Loucy (cell line): ENCODE results near the gene SLC22A16.

Source experiments
- H2AFZ ChIP-seq: fragments of 200-600 bp; sonication (generic); 2 replicates; pipeline ENCODE4 v1.6.0; 2016; ENCODE audit warnings: antibody characterized with exemption, mild to moderate bottlenecking, low read length, moderate library complexity
- H3F3A ChIP-seq: fragments of 200-600 bp; 2 replicates; pipeline ENCODE4 v1.6.0; 2016; ENCODE audit warnings: antibody characterized with exemption, low read depth, mild to moderate bottlenecking
- H3K27me3 ChIP-seq: fragments of 200-600 bp; sonication (generic); 2 replicates; pipeline ENCODE4 v1.6.1; 2014; ENCODE audit warnings: low read length, mild to moderate bottlenecking; ENCODE audit not compliant: insufficient read depth, poor library complexity, severe bottlenecking
- H3K36me3 ChIP-seq: fragments of 200-600 bp; sonication (generic); 2 replicates; pipeline ENCODE4 v1.6.1; 2016; ENCODE audit warnings: low read length; ENCODE audit not compliant: insufficient read depth
- H3K4me1 ChIP-seq: fragments of 200-600 bp; sonication (generic); 2 replicates; pipeline ENCODE4 v1.5.1; 2014; ENCODE audit warnings: low read length, mild to moderate bottlenecking; ENCODE audit not compliant: insufficient read depth, poor library complexity, severe bottlenecking
- H3K4me2 ChIP-seq: fragments of 200-600 bp; sonication (generic); 2 replicates; pipeline ENCODE4 v1.6.0; 2014; ENCODE audit warnings: antibody characterized with exemption, low read length, low read depth, mild to moderate bottlenecking; ENCODE audit not compliant: poor library complexity, severe bottlenecking
- H3K4me3 ChIP-seq: fragments of 200-600 bp; sonication (generic); 2 replicates; pipeline ENCODE4 v1.5.1; 2014; ENCODE audit warnings: low read length, mild to moderate bottlenecking, mixed read lengths; ENCODE audit not compliant: poor library complexity, severe bottlenecking
- H3K79me2 ChIP-seq: fragments of 200-600 bp; sonication (generic); 2 replicates; pipeline ENCODE4 v1.6.1; 2014; ENCODE audit warnings: low read length; ENCODE audit not compliant: insufficient read depth
- H3K9ac ChIP-seq: fragments of 200-600 bp; sonication (generic); 2 replicates; pipeline ENCODE4 v1.6.0; 2014; ENCODE audit warnings: mild to moderate bottlenecking, low read depth, low read length, moderate library complexity; ENCODE audit not compliant: poor library complexity, severe bottlenecking
- H3K9me2 ChIP-seq: fragments of 200-600 bp; sonication (generic); replicated peaks from 2 replicates; pipeline ENCODE4 v1.6.1; 2016; ENCODE audit warnings: low read depth, low read length, mixed read lengths
- H3K9me3 ChIP-seq: fragments of 200-600 bp; sonication (generic); 2 replicates; pipeline ENCODE4 v1.6.1; 2014; ENCODE audit warnings: mild to moderate bottlenecking, antibody characterized with exemption, low read length, low read depth; ENCODE audit not compliant: insufficient read depth
- H4K20me1 ChIP-seq: fragments of 200-600 bp; sonication (generic); 2 replicates; pipeline ENCODE4 v1.6.0; 2014; ENCODE audit warnings: antibody characterized with exemption, low read length, mild to moderate bottlenecking; ENCODE audit not compliant: insufficient read depth, poor library complexity, severe bottlenecking
- CTCF ChIP-seq: fragments of 200-600 bp; sonication (generic); conservative IDR thresholded peaks from 2 replicates; pipeline ENCODE4 v1.5.1; 2014; ENCODE audit warnings: mild to moderate bottlenecking, antibody characterized with exemption, low read length
- EZH2phosphoT487 ChIP-seq: fragments of 200-600 bp; IDR thresholded peaks from 2 replicates; pipeline ENCODE4 v1.6.1; 2018; ENCODE audit warnings: antibody characterized with exemption, mild to moderate bottlenecking, moderate library complexity, borderline replicate concordance

Gene SLC22A16

GRCh38 chr6:110456694-110457093 lies 19.7 kb downstream of the SLC22A16 start:
- Histone ChIP-seq H3K4me3 (no peak overlapping the region), H4K20me1 (no peaks in the 10 kb centered on the region), H3K27me3 (no peaks in the 10 kb centered on the region), H3K9me3 (no peaks in the 10 kb centered on the region; the same call in 1 of the 2 replicates), H3K4me2 (no peak overlapping the region), H3K79me2 (no peaks in the 10 kb centered on the region), H3K36me3 (no peaks in the 10 kb centered on the region), H3K9ac (no peak overlapping the region), H3F3A (no peaks in the 10 kb centered on the region), H3K9me2 (no peaks in the 10 kb centered on the region), H2AFZ (no peak overlapping the region), H3K4me1 (no peaks in the 10 kb centered on the region)
- no peak for TF ChIP-seq EZH2phosphoT487
- no peak for TF ChIP-seq CTCF

- H3K4me1 ChIP-seq, result peaks cover 37% of the 10 kb centered on the region
- no peak for TF ChIP-seq EZH2phosphoT487
Observed at GRCh38 chr6:110449541-110449895, 26.9 kb downstream of the SLC22A16 start.

GRCh38 chr6:110448846-110449540 lies 27.4 kb downstream of the SLC22A16 start:
- Histone ChIP-seq H3K79me2 (no peaks in the 10 kb centered on the region), H4K20me1 (no peaks in the 10 kb centered on the region), H3F3A (no peaks in the 10 kb centered on the region), H3K27me3 (no peaks in the 10 kb centered on the region), H3K9me3 (no peaks in the 10 kb centered on the region), H3K36me3 (no peaks in the 10 kb centered on the region), H3K4me3 (peak overlapping the region; percentile 23), H3K4me1 (peaks cover 37% of the 10 kb centered on the region), H2AFZ (peak overlapping the region; percentile 90), H3K9me2 (no peaks in the 10 kb centered on the region), H3K4me2 (peak overlapping the region; percentile 50), H3K9ac (peak overlapping the region; percentile 5)
- TF ChIP-seq EZH2phosphoT487, result no peak
- TF ChIP-seq CTCF, result no peak

More at GRCh38 chr6:110449541-110449895, 26.9 kb downstream of the SLC22A16 start:
- Histone ChIP-seq H3K9me2 (no peaks in the 10 kb centered on the region), H3K27me3 (no peaks in the 10 kb centered on the region), H3F3A (no peaks in the 10 kb centered on the region), H3K4me3 (no peak overlapping the region), H3K9me3 (no peaks in the 10 kb centered on the region), H3K79me2 (no peaks in the 10 kb centered on the region), H2AFZ (no peak overlapping the region), H3K9ac (no peak overlapping the region), H4K20me1 (no peaks in the 10 kb centered on the region), H3K36me3 (no peaks in the 10 kb centered on the region), H3K4me2 (peak overlapping the region; percentile 50)

- no peak for TF ChIP-seq CTCF
- no peak for TF ChIP-seq EZH2phosphoT487
- H3F3A ChIP-seq, result no peaks in the 10 kb centered on the region
- no peaks in the 10 kb centered on the region for H3K9me2 ChIP-seq
- no peaks in the 10 kb centered on the region for H3K36me3 ChIP-seq
- H3K9ac ChIP-seq, result no peak overlapping the region
- no peak overlapping the region for H3K4me3 ChIP-seq
- H3K79me2 ChIP-seq, result no peaks in the 10 kb centered on the region
- H4K20me1 ChIP-seq, result no peaks in the 10 kb centered on the region
- no peaks in the 10 kb centered on the region for H3K9me3 ChIP-seq
- no peak overlapping the region for H3K4me2 ChIP-seq
- H2AFZ ChIP-seq, result no peak overlapping the region
- peaks cover 37% of the 10 kb centered on the region for H3K4me1 ChIP-seq
- H3K27me3 ChIP-seq, result no peaks in the 10 kb centered on the region
Observed at GRCh38 chr6:110447761-110448160, 28.7 kb downstream of the SLC22A16 start.
